ENCODE data around the gene PACSIN2.
"Not testable (repeated sequence)": the region's sequence is repeated elsewhere in the genome, so short reads cannot be mapped to it uniquely, and the experiment has no call there.

Gene PACSIN2

DNA sequence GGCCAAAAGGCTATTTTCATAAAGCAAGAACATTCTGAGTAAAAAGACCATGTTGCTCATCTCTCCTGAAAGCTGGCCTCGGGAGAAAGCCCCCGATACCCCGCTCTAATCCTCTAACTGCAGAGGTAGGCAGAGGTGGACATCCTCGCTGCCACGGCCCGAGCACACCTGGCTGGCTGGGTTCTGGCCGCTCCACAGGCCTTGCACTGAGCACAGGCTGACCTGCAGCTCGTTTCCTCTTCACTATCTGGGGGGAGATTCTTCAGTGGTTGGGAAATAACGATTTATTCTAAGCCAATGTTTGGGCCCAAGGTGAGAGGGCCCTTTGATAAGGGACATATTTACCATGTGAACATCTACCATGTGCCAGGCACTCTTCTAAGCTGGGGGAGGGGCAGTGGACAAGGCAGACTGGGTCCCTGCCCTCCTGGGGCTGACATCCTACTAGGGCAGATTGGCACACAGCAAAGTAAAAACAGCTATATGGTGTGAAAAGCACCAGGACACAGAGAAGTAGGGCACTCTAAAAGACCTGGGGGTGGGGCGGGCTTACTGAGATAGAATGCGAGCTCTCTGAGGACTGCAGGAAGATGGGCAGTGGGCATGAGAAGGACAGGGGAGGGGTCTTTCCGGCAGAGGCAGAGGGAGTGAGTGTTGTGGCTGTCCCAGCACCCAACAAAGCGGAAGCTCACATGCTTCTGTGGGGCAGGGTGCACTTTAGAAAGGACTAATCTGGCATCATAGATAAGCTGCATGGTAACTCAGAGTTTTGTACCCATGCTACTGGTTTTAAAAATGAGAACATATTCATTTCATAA lies 92.4 kb downstream of the PACSIN2 start:
- no peak for DNase-seq

DNA sequence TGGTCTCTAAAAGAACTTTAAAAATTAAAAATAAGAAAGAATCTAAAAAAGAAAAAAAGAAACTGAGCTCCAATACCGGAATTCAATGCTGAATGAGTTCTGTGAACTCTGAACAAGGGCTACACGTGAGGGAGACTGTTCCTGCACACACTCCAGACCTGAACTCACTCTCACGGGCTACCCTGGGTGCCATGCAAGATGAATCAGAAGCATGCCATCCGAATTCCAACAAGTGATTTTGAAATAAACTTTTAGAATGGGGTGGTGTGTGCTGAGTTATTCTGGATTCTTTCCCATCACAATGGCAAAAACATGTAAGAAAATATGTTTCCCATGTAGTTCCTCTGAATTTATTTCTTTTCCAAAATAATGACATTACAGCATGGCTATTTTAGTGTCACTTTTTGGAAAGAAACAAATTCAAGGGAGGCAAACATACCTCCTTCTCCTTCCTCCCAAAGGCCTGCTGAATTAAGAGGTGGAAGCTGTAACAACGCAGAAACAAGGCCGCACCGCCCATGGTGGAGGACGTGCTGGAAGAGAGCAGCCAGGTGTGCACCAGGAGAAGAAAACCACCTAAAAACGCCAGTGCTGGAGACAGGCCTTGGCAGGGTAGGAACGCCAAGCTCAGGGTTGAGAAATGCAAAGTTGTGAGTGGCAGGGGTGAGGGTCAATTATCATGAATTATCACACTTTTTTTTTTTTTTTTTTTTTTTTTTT lies 94.7 kb downstream of the PACSIN2 start:
- no peak for DNase-seq

DNA sequence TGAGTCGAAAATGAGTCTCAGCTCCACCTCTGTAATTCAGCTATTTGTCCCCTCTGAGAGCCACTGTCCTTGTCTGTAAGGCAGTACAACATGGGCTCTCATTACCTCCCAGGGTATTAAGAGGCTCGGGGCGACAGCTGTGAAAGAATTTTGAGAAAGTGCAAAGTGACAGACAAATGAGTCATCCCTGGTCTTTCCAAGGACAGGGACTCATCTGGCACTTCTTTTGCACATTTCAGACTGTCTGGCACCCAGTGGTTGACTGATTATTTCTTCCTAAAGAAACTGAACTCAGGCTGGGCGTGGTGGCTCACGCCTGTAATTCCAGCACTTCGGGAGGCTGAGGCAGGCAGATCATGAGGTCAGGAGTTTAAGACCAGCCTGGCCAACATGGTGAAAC lies 95.8 kb downstream of the PACSIN2 start:
- DNase-seq = no peak

DNA sequence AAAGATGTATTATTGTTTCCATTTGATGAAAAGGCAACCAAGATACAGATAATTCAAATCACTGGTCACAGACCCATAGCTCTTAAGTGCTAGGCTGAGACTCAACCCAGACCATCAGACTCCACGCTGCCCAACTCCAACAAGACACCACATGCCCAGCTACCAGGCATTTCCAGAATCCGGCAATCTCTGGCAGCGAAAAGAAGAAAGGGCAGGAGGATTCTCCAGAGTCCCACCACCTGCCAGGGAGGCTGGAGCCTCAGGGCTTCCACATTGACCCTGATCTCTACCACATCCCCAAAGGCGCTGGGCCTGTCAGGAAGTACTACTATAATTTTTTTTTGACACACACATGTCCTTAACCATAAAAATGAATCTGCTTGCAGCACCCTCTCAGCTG lies 96.4 kb downstream of the PACSIN2 start:
- no peak for DNase-seq

DNA sequence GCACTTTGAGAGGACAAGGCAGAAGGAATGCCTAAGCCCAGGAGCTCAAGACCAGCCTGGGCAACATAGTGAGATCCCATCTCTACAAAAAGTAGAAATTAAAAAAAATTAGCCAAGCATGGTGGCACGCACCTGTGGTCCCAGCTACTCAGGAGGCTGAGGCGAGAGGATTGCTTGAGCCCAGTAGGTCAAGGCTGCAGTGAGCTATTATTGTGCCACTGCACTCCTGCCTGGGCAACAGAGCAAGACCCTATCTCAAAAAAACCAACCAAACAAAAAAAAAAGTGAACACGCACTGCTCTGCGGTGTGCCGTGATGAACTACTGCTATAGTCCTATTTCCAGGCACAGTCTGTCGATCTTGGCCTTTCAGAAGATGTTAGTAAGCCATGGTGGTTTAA lies 97.6 kb downstream of the PACSIN2 start:
- not testable (repeated sequence) for DNase-seq

DNA sequence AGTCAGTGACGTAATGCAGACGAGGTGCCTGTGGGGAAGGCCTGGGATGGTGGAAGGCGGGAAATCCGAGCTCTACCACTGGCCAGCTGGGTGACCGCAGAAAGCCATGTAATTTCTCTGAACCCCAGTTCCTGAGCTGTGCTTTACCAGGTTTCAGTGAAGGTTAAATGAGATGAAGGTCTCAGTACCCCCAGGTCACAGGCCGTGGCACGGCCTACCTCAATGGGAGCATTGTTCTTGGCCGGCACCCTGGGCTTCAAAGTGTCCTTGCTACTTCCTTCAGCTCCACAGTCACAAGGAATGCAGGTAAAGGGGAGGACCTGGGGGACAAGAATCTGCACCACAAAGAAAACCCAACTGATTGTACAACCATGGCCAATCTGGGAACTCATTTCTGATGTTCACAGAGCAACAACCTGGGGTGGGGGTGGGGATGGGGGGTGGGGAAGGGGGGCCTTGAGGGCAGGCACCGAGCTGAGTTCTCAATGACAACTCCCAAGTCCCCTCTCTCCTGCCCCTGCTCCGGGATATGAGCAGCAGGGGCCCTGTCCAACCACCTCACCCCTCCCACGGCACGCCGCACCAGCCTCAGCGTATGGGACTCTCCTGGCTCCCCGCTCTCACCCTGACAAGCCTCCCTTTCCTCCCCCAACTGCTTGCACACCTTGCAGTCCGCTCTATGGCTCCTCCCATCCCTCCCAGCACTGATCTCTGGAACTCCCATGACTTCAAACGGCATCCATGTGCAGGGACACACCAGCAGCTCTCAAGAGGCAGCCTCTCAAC lies 98.8 kb downstream of the PACSIN2 start:
- no peak for DNase-seq

DNA sequence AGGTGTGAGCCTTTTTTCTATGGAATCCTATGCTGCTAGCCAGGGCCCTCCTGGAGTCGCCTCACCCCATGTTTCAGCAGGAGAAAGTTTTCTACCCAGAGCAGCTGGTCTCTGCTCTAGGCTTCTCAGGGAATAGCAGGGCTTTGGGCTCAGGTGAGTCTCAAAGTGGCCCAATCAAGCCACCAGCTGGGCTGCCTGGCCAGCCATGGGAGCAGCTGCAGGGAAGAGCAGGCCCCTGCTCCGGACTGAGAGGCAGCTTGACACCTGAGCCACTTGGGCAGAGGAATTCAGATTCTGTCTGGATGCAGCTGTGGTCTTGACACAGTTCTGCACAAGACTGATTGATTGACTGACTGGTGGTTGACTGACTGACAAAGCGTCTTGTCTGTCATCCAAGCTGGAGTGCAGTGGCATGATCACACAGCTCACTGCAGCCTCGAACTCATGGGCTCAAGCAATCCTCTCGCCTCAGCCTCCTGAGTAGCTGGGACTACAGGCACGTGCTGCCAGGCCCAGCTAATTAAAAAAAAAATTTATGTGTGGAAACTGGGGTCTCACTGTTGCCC lies 100.4 kb downstream of the PACSIN2 start:
- DNase-seq = no peak

DNA sequence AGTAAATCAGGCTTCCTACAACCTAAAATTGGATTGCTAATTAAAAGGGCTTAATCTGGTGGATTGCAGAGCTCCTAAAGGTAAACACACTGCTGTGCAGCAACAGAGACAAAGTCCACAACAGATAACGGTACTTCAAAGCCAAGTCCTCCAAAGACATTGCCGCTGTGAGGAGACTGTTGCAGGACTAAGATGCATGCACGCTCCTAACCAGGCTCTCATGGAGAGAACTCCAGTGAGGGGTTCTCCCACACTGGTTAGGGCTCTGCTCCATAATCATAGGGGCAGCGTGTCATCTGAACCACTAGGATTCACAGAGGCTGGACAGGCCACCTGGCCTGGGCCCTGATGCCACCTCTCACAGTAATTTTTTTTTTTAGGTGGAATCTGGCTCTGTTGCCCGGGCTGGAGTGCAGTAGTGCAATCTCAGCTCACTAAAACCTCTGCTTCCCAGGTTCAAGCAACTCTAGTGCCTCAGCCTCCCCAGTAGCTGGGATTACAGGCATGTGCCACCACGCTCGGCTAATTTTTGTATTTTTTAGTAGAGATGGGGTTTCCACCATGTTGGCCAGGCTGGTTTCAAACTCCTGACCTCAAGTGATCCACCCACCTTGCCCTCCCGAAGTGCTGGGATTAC lies 101.0 kb downstream of the PACSIN2 start:
- DNase-seq = no peak

DNA sequence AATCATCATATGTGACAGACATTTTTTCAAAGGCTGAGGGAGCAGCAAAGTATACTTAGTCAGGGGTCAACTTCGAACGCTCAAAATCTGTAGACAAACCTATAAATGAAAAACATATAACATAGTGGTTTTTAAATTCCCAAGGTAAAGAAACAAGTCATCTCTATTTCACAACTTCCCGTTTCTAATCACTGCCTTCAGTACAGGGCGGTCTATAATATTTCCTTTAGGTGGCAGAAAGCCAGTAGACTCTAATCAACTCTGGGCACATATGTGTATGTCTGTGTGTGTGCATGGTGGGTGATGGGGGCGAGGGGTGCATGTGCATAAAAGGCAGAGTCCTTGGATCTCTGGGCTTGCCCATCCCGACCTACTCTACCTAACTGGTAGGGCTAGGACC lies 102.9 kb downstream of the PACSIN2 start:
- DNase-seq = no peak

DNA sequence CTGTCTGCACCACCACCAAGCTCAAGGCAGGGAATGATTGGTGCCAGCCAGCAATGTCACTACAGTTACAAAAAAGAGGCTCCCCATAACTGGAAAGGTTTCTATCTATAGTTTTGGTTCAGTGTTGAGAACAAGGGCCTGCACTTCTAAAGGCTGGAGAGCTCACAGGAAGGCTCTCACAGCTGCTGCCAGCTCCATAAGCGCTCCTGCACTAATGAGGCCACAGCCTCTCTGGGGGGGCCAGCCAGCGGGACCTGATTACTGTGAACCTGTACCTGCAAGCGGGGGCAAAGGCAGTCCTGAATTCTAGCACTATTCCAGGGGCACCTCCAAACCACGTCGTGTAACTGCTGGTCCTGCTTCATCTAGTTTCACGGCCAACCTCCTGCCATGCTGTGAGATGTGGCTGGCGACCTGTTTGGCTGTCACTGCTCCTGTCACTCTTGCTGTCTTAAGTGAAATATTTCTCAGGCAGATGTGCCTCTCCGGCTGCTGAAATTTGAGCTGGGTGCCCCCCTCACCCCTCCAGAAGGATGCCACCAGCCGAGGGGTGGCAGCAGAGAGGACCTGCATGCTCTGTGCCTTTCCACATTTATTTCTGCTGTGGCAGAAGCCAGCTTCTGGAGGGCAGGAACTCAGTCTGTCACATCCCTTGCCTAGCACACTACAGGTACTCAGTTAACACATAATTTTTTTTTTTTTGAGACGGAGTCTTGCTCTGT lies 104.6 kb downstream of the PACSIN2 start:
- DNase-seq = no peak

DNA sequence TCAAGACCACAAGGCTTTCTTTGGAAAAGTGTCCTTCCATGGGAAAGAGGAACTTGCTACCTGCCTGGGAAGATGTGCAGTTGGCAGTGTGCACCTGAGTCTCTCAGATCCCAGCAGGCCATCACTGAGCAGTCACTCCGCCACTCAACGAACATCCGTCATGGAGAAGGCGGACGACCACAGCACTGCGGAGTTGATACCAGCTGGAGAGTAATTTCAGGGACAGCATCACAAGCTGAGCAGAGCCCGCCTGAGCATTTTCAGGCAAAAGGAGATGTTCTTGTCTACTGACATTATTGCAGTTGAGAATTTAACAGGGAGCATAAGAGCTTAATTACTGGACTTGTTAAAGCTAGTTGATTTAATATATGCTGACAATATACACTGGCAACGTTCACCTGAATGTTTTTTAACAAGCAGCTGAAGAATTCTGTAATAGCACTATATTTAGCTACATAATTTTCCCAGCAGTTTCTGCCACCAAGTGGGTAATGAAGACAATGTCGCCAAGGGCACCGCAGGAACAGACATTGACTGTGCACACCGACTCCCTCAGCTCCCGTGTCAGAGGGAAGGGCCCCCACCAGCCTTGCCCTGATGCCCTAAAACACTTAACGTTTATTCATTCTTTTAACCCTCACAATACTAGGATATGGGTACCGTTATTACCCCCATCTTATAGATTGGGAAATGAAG lies 105.4 kb downstream of the PACSIN2 start:
- no peak for DNase-seq

DNA sequence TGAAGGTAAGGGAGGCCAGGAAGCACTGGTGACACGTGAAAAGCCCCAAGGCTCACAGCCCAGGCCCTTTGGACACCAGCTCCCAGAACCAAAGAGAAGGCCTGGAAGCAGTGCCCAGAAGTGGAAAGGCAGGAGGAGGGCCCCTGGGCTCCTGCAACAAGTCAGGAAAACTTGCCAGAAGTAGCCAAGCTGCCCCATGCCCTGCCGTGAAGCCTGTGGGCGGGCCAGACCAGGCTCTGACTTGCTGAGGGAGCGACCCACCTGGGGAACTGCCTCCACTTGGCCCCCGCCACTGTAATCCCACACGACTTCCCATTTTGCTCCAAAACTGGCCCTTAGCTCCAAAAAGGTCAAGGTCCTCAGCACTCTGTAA lies 106.6 kb downstream of the PACSIN2 start:
- no peak for DNase-seq

DNA sequence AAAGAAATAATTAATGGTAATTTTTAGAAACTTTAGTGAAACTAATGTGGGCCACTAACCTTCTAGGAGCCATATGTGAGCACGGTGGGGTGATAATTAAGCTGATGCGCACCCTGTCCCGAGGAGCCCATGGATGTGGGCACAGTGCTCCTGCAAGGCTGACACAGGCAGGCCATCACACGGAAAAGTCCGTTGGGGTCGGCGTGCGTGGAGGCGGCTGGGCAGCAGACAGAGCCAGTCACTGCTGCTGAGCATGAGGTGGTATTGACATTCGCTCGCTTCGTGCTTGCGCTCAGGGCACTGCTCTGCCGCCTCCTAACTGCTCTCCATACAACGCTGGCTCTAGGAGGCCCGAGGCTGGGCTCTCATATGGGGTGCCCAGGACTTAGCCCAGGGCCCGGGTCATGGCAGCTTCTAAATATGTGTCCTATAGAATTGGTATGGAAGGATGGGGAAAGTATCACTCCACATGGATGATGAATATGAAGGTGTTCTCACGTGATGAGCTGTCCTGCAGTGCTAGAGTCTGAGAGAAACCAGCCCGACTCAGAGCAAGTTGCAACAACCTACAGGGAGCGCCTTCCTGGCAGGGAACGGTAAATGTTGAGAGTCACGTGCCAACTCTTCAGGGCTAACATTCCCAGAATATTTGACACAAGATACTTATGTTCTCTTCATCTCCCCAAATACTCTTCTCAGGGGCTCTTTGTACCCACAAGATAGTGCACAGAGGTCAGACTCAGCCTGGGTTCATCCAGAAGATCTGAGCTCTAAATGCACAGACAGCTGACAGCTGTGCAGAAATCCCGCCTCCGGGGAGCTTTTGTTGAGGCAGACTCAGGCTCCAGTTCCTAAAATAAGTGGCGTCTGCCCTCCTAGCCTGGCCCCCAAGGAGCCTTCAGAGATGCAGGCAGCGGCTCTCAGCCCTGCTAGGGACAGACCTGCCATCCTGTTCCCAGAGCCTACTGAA lies 107.3 kb downstream of the PACSIN2 start:
- no peak for DNase-seq

DNA sequence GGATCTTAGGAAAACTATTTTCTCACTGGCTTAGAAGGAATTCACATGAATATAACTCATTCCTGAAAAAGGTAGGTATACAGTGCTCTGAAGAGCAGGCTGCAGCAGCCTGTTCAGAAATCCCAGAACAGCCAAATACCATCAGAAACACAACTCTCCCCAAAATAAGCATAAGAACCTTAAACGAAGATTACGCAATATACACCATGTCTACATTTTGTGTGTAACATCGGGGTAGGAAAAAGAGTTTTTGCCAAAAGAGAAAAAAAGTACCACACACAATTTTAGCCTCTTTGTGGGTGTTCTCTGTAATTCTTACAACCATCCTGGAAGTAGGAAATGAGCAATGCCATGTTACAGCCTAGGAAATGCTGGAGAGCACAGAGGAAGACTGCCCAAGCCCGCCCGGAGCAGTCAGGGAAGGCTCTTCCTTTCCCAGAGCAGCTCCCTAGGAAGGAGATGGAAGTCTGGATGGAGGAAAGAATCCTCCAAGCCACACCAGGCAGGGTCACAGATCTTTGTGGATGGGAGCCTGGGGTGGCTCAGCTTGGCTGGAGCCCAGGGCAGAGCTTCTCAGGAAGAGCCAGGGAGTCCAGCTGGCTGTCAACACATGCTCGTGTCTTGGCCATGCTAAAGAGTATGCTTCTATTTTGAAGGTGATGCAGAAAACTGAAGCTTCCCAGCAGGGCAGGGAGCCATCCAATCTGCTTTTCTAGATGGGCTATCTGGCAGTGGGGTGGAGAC lies 108.2 kb downstream of the PACSIN2 start:
- DNase-seq = no peak

DNA sequence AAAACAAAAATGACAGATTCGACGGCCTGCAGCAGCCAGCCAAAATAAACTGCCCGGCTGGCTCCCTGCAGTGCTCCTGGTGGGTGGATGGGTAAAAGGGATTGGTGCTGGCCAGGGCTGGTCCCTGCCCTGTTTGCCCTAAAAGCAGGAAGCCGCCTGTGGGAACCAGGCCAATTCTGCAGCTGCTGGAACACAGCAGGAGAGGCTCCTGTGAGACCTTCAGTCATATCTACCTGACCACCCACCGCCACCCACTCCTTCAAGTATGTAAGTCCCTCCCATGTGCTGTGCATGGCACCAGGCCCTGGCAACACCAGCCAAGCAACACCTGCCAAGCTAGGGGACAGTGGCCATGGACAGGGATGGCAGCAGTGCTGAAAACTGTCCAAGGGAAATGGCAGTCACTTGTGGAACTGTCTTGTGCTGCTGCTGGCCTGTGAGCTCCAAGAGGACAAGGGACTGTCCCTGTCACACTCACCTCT lies 109.2 kb downstream of the PACSIN2 start:
- no peak for DNase-seq

DNA sequence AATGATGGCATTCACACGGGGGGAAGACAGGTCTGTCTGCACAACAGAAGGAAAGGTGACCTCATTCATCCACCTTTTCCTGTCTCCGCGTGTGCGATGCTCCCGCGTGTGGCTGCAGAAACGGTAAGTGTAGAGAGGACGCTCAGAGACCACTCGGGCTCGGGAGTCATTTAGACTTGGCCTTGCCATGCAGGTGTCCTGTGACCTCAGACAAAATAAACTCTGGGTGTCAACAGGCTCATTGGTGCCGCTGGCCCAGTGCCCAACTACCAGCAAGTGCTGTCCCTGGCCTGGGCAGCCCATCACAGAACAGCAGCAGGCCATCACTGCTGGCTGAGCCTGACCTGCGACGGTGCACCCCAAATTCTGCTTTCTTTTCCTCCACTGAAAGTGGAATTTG lies 109.7 kb downstream of the PACSIN2 start:
- DNase-seq = no peak

DNA sequence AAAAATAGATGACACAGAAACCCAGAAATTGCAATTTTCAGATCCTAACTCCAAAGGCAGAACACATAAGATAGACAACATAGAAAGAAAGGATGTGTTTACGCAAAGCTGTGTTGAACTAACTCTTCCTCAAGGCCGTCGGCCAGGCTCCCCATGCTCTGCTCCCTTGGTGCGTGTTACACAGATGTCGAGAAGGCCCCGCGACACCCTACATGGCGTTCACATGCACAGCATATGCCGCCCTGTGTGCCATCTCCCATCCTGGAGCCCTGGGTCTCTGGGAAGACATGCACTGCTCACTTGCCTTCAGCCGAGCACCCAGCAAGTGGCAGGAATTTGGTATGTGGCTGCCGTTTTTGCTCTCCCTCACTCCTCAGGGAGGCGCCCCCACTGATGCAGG lies 110.9 kb downstream of the PACSIN2 start:
- no peak for DNase-seq

DNA sequence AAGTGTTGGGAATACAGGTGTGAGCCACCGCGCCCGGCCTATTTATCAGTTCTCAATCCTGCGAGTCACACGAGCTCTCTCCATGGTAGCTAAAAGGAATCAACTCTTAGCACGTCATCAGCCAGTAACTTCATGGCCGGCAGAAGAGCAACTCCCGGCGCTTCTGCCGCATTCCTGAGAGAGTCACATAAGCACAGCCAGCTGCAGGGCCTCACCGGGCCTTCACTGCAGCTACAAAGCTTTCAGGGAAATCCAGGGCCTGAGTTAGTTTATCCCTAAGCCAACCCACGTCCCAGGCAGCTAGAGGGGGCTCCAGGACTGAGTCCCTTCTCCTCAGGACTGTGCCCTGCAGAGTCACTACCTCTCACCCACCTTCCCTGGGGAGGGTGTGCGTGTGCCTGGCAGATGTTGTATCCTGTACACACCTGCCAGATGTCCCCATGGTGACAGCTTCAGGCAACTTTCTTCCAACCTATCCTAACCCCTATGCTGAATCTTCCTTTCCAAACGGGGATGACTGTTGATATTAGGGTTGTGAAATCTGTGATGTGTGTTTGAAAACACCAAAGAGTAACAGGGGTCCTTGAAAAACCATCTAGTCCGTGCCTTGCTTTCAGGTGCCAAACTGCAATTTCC lies 112.0 kb downstream of the PACSIN2 start:
- DNase-seq = no peak
